Skeletal muscle satellite cell (primary cell): ENCODE data around the gene RENBP.
A peak's percentile ranks its signal among the peaks of the same experiment; 100 is the strongest.
"Not testable (repeated sequence)": the region's sequence is repeated elsewhere in the genome, so short reads cannot be mapped to it uniquely, and the experiment has no call there.

Experiments
- H3K27me3 ChIP-seq: 2 replicates; pipeline ENCODE4 v1.7.0; 2013; ENCODE audit warnings: low read length; ENCODE audit not compliant: control insufficient read depth, insufficient read depth
- H3K36me3 ChIP-seq: 2 replicates; pipeline ENCODE4 v1.7.0; 2013; ENCODE audit warnings: mild to moderate bottlenecking, control low read depth, low read length; ENCODE audit not compliant: insufficient read depth
- H3K4me1 ChIP-seq: 2 replicates; pipeline ENCODE4 v1.7.0; 2013; ENCODE audit warnings: low read length; ENCODE audit not compliant: control insufficient read depth, insufficient read depth
- H3K4me2 ChIP-seq: 2 replicates; pipeline ENCODE4 v1.7.0; 2013; ENCODE audit warnings: mild to moderate bottlenecking, low read length
- H3K4me3 ChIP-seq: 2 replicates; pipeline ENCODE4 v1.7.0; 2013; ENCODE audit warnings: low read length
- H3K9ac ChIP-seq: 2 replicates; pipeline ENCODE4 v1.7.0; 2013; ENCODE audit warnings: mild to moderate bottlenecking, low read depth, low read length, moderate library complexity
- H3K9me3 ChIP-seq: replicated peaks from 2 replicates; pipeline ENCODE4 v1.7.0; 2013; ENCODE audit warnings: mild to moderate bottlenecking, control low read depth, low read length

Gene RENBP

GRCh38 chrX:153981231-153981630 lies 36.8 kb upstream of the RENBP start:
- Histone ChIP-seq H3K9me3 (no peaks in the 10 kb centered on the region), H3K4me2 (no peak overlapping the region), H3K4me3 (no peak overlapping the region), H3K36me3 (peaks cover 3% of the 10 kb centered on the region), H3K4me1 (peaks cover 12% of the 10 kb centered on the region), H3K9ac (no peak overlapping the region), H3K27me3 (no peaks in the 10 kb centered on the region)

GRCh38 chrX:153980394-153980793 lies 36.0 kb upstream of the RENBP start:
- H3K9ac ChIP-seq, H3K27me3 ChIP-seq, H3K9me3 ChIP-seq, H3K36me3 ChIP-seq, H3K4me1 ChIP-seq, H3K4me3 ChIP-seq, H3K4me2 ChIP-seq: not testable (repeated sequence)

- Histone ChIP-seq H3K27me3 (no peaks in the 10 kb centered on the region), H3K9me3 (no peaks in the 10 kb centered on the region), H3K9ac (peak overlapping the region; percentile 97), H3K36me3 (no peaks in the 10 kb centered on the region), H3K4me3 (no peak overlapping the region), H3K4me2 (peak overlapping the region; percentile 95), H3K4me1 (peaks cover 17% of the 10 kb centered on the region)
Observed at GRCh38 chrX:153974726-153975286, 30.4 kb upstream of the RENBP start.

GRCh38 chrX:153974003-153974725 lies 29.7 kb upstream of the RENBP start:
- Histone ChIP-seq H3K27me3 (no peaks in the 10 kb centered on the region), H3K9me3 (no peaks in the 10 kb centered on the region), H3K9ac (peak overlapping the region; percentile 97), H3K4me1 (peaks cover 17% of the 10 kb centered on the region), H3K4me3 (peak overlapping the region; percentile 85), H3K36me3 (no peaks in the 10 kb centered on the region), H3K4me2 (peak overlapping the region; percentile 95)

GRCh38 chrX:153973127-153974002 lies 28.9 kb upstream of the RENBP start:
- Histone ChIP-seq H3K4me1 (peaks cover 24% of the 10 kb centered on the region), H3K27me3 (no peaks in the 10 kb centered on the region), H3K9ac (peak overlapping the region; percentile 97), H3K36me3 (peaks cover 4% of the 10 kb centered on the region), H3K4me2 (peak overlapping the region; percentile 95), H3K9me3 (no peaks in the 10 kb centered on the region), H3K4me3 (peak overlapping the region; percentile 85)

GRCh38 chrX:153972368-153973126 lies 28.1 kb upstream of the RENBP start, which contains the start of gene TMEM187:
Gene TMEM187, plus strand, starts transcription at chrX:153972754. Its CDS starts 9,309 bp downstream, at chrX:153982063.
- no peaks in the 10 kb centered on the region for H3K9me3 ChIP-seq
- H3K9ac ChIP-seq = peak within 1 kb of the TSS; percentile 97
- peaks cover 32% of the 10 kb centered on the region for H3K4me1 ChIP-seq
- peaks cover 10% of the 10 kb centered on the region for H3K36me3 ChIP-seq
- no peaks in the 10 kb centered on the region for H3K27me3 ChIP-seq
- peak within 1 kb of the TSS; percentile 85 for H3K4me3 ChIP-seq
- H3K4me2 ChIP-seq = peak within 1 kb of the TSS; percentile 95

- Histone ChIP-seq H3K9ac (peak within 1 kb of the TSS; percentile 97), H3K4me2 (peak within 1 kb of the TSS; percentile 95), H3K4me3 (peak within 1 kb of the TSS; percentile 85), H3K4me1 (peaks cover 40% of the 10 kb centered on the region), H3K9me3 (no peaks in the 10 kb centered on the region), H3K36me3 (peaks cover 10% of the 10 kb centered on the region), H3K27me3 (no peaks in the 10 kb centered on the region)
Observed at GRCh38 chrX:153971450-153972367, 27.3 kb upstream of the RENBP start, which contains the start of gene HCFC1. Gene HCFC1, minus strand, starts transcription at chrX:153971818. Its CDS starts 978 bp downstream, at chrX:153970840.

- peaks cover 46% of the 10 kb centered on the region for H3K4me1 ChIP-seq
Observed at GRCh38 chrX:153971124-153971449, 26.6 kb upstream of the RENBP start.

GRCh38 chrX:153970357-153971123 lies 26.1 kb upstream of the RENBP start:
- no peaks in the 10 kb centered on the region for H3K9me3 ChIP-seq
- H3K4me1 ChIP-seq = peaks cover 50% of the 10 kb centered on the region

More at GRCh38 chrX:153971124-153971449, 26.6 kb upstream of the RENBP start:
- Histone ChIP-seq H3K9me3 (no peaks in the 10 kb centered on the region), H3K4me3 (peak overlapping the region; percentile 85), H3K36me3 (peaks cover 10% of the 10 kb centered on the region), H3K27me3 (no peaks in the 10 kb centered on the region), H3K9ac (peak overlapping the region; percentile 97), H3K4me2 (peak overlapping the region; percentile 95)

More at GRCh38 chrX:153970357-153971123, 26.1 kb upstream of the RENBP start:
- Histone ChIP-seq H3K36me3 (peaks cover 10% of the 10 kb centered on the region), H3K4me3 (peak overlapping the region; percentile 85), H3K4me2 (peak overlapping the region; percentile 95), H3K9ac (peak overlapping the region; percentile 97), H3K27me3 (no peaks in the 10 kb centered on the region)
